GM12875 (cell line): ENCODE results near the gene DUOX1.

Source experiments
- H3K4me3 ChIP-seq: one replicate; pipeline ENCODE4 v1.5.1; 2011; ENCODE audit warnings: low read depth, low read length, control low read depth
- TF ChIP-seq, protein P1 (sequence below): IDR thresholded peaks from 2 replicates; pipeline ENCODE4 v1.5.1; 2011; ENCODE audit warnings: low read depth, mild to moderate bottlenecking, control low read depth, inconsistent platforms, low read length, moderate library complexity, borderline replicate concordance; ENCODE audit not compliant: insufficient read depth

The DUOX1 gene

DNA sequence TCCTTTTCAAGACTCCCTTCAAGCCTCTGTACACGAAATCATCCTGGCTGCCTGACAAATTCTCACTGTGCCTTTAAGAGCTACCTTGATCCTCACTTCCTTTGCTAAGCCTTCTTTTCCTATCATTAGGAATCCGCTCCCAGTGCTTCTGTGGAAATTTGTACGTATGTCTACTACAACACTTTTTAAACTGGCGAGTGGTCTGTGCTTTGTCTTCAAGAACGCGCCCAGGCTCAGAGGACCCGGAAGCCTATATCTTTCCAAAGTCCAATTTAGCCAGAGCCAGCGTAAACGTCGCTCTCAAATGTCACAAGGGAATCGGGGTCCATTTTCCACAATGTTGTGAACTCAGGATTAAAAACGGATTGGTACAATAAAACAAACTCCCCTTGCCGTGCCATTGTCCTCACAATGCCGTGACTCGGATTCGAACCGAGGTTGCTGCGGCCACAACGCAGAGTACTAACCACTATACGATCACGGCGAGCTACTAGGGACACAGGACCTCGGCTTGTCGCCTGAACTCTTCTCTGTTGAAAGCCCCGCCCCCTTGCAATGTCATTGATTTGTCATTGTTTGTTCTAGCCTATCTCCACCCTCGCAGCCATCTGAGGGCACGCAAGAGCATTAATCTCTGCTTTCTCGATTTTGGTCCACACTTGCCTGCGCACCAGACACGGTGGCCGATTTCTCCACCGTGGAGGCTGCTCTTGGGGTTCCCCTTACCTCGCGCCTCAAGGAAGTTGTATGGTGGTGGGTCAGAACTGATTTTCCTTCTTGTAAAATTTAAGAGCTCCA is 70.4 kb downstream of the DUOX1 start:
- H3K4me3 ChIP-seq, result peak overlapping the region; percentile 64
- TF ChIP-seq, protein P1, sequence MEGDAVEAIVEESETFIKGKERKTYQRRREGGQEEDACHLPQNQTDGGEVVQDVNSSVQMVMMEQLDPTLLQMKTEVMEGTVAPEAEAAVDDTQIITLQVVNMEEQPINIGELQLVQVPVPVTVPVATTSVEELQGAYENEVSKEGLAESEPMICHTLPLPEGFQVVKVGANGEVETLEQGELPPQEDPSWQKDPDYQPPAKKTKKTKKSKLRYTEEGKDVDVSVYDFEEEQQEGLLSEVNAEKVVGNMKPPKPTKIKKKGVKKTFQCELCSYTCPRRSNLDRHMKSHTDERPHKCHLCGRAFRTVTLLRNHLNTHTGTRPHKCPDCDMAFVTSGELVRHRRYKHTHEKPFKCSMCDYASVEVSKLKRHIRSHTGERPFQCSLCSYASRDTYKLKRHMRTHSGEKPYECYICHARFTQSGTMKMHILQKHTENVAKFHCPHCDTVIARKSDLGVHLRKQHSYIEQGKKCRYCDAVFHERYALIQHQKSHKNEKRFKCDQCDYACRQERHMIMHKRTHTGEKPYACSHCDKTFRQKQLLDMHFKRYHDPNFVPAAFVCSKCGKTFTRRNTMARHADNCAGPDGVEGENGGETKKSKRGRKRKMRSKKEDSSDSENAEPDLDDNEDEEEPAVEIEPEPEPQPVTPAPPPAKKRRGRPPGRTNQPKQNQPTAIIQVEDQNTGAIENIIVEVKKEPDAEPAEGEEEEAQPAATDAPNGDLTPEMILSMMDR, result no peak

DNA sequence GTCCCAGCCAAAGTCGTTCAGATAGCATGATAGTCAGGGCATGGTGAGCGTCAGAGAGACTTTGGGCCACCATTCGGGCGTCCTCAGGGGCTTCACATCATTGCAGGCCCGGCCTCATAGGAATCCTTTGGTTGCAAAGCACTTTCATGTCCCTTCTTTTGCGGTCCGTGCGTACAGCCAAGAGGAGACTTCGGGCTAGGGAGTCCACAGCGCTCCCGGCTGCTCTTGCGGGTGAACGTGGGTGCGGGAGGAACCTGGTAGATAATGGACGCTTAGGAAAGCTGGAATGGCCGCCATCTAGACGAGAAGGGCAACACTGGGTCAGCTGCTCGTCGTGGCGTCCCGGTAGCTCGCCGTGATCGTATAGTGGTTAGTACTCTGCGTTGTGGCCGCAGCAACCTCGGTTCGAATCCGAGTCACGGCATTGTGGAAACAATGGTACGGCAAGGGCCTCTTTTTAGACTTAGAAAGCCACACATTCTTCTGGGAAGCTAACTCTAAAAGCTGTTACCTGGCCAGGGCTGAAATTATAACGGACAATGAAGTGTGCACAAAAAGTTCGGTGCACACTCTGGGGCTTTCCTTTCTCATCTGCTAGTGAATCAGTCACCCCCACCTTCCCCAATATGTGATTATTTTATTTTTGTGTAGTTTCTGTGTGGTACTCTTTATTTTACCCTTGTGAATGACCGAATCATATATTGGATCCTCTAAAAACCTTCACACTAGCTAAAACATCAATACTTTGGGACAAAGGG is 71.2 kb downstream of the DUOX1 start:
- TF ChIP-seq, protein P1, result no peak
- H3K4me3 ChIP-seq, result peak overlapping the region; percentile 64

DNA sequence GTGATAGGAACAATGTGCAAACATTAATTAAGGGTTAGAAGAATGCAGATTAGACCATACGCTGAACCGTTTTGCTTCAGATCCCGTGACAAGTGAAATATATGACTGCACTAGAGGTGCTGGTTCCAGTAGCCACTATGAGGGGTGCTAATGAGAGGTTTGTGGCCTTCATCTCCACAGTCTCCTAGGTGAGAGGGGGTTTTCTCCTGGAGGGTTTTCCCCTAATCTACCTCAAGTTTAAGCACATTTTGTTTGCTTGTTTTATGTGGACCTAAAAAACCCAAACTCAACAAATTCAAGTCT is 71.7 kb downstream of the DUOX1 start:
- TF ChIP-seq, protein P1, result no peak
- H3K4me3 ChIP-seq, result no peak overlapping the region

DNA sequence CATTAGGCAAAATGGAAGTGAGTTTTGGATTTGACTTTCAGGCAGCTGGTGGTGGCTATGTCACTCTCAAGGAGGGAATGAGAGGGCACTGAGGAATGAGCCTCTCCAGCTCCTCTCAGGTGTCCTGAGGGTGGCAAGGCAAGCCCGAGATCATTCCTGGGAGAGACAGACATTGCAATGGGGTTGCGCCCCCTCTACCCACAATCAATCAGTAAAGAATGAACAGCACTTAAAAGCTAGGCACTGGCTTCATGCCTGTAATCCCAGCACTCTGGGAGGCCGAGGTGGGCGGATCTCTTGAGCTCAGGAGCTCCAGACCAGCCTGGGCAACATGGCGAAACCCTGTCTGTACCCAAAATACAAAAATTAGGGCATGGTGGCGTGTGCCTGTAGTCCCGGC is 72.1 kb downstream of the DUOX1 start:
- H3K4me3 ChIP-seq, result no peak overlapping the region
- TF ChIP-seq, protein P1, result no peak

- TF ChIP-seq, protein P1, result no peak
These were observed 73.4 kb downstream of the DUOX1 start for GRCh38 chr15:45203182-45203581.

GRCh38 chr15:45205192-45205591 is 75.4 kb downstream of the DUOX1 start:
- H3K4me3 ChIP-seq, result no peak overlapping the region
- TF ChIP-seq, protein P1, result peak; percentile 91

More at GRCh38 chr15:45203182-45203581, 73.4 kb downstream of the DUOX1 start:
- H3K4me3 ChIP-seq, result no peak overlapping the region

DNA sequence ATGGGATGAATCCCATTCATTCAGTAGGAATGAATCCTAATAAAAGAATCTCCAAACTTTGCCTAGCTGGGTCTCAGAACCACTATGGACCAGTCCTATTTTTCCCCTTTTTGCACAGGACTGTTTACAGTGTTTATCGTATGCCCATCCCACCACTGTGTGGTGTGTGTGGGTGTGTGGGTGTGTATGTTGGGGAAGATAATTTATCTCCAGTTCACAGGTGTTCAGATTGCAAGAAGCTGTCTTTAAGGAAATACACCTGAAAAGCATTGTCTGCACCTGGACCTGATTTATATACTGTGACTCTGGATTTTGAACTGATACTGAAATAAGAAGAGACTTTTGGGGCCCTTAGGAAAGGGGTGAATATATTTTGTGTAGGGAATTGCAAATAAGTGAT is 82.7 kb downstream of the DUOX1 start:
- TF ChIP-seq, protein P1, result no peak

More for the DNA sequence above, 82.7 kb downstream of the DUOX1 start:
- no peak overlapping the region for H3K4me3 ChIP-seq
